HG03342 (cell line): ENCODE data around the gene PPP1R14C.

ENCODE experiments used
- ATAC-seq: cut with Tn5 transposase; IDR thresholded peaks from one replicate; pipeline ENCODE4 v1.9.1; 2021; ENCODE audit warnings: mild to moderate bottlenecking, moderate library complexity; ENCODE audit not compliant: unreplicated experiment

The PPP1R14C gene

GRCh38 chr6:150142670-150143515 lies at the start of gene PPP1R14C:
Gene PPP1R14C, plus strand, starts transcription at chr6:150143044. Its CDS starts 149 bp downstream, at chr6:150143193.
- no peak for ATAC-seq

- no peak for ATAC-seq
These were observed 49.4 kb upstream of the PPP1R14C start for GRCh38 chr6:150093397-150093796.

- no peak for ATAC-seq
These were observed 44.7 kb upstream of the PPP1R14C start for GRCh38 chr6:150098155-150098554.

- no peak for ATAC-seq
These were observed 43.3 kb upstream of the PPP1R14C start for GRCh38 chr6:150099546-150099945.

- no peak for ATAC-seq
These were observed 42.9 kb upstream of the PPP1R14C start for GRCh38 chr6:150099953-150100352.

GRCh38 chr6:150100745-150101144 lies 42.1 kb upstream of the PPP1R14C start:
- no peak for ATAC-seq

- ATAC-seq: no peak
These were observed 40.0 kb upstream of the PPP1R14C start for GRCh38 chr6:150102750-150103270.

- ATAC-seq: no peak
These were observed 30.6 kb upstream of the PPP1R14C start for GRCh38 chr6:150112233-150112632.

- no peak for ATAC-seq
These were observed 27.1 kb upstream of the PPP1R14C start for GRCh38 chr6:150115769-150116168.

- ATAC-seq: no peak
These were observed 26.5 kb upstream of the PPP1R14C start for GRCh38 chr6:150116200-150116800.

GRCh38 chr6:150118203-150118602 lies 24.6 kb upstream of the PPP1R14C start:
- ATAC-seq: no peak

GRCh38 chr6:150118627-150119026 lies 24.2 kb upstream of the PPP1R14C start:
- ATAC-seq: no peak

- no peak for ATAC-seq
These were observed 23.7 kb upstream of the PPP1R14C start for GRCh38 chr6:150119173-150119572.

GRCh38 chr6:150123645-150124044 lies 19.2 kb upstream of the PPP1R14C start:
- no peak for ATAC-seq

- ATAC-seq: no peak
These were observed 18.6 kb upstream of the PPP1R14C start for GRCh38 chr6:150124235-150124634.

- ATAC-seq: no peak
These were observed 16.1 kb upstream of the PPP1R14C start for GRCh38 chr6:150126641-150127291.

GRCh38 chr6:150128425-150128824 lies 14.4 kb upstream of the PPP1R14C start:
- ATAC-seq: no peak

GRCh38 chr6:150129616-150130505 lies 13.0 kb upstream of the PPP1R14C start:
- ATAC-seq: no peak

GRCh38 chr6:150133686-150134085 lies 9.2 kb upstream of the PPP1R14C start:
- no peak for ATAC-seq

- no peak for ATAC-seq
These were observed 8.4 kb upstream of the PPP1R14C start for GRCh38 chr6:150134280-150134920.
